Liver (tissue), 9 donors: ENCODE results near the gene ARHGAP8. TPM values are rescaled to one million over a fixed set of nuclear protein-coding genes. Genes with fewer than 3 reads are reported as not detected.

ENCODE experiments used
- DNase-seq: peaks from one replicate; pipeline ENCODE4 v3.0.0-alpha.2; 2017; ENCODE audit warnings: low spot score
- H3K27ac ChIP-seq, 2 donors: one replicate each; pipeline ENCODE4 v1.7.0; 2013; ENCODE audit warnings: inconsistent platforms in 2 of 2, low read length in 2 of 2, control low read depth in 1 of 2, low read depth in 1 of 2, mild to moderate bottlenecking in 1 of 2
- H3K27me3 ChIP-seq, 4 donors: one replicate each; pipeline versions ENCODE4 v1.6.1 to v1.7.0; 2013; ENCODE audit warnings: low read length in 3 of 4, inconsistent platforms in 1 of 4, mild to moderate bottlenecking in 1 of 4, moderate library complexity in 1 of 4; ENCODE audit not compliant: control insufficient read depth in 4 of 4, insufficient read depth in 4 of 4
- H3K36me3 ChIP-seq, 4 donors: one replicate each; pipeline versions ENCODE4 v1.6.1 to v1.7.0; 2013; ENCODE audit warnings: low read length in 3 of 4, mild to moderate bottlenecking in 3 of 4, low read depth in 1 of 4, moderate library complexity in 1 of 4; ENCODE audit not compliant: control insufficient read depth in 4 of 4, insufficient read depth in 3 of 4
- H3K4me1 ChIP-seq, 4 donors: one replicate each; pipeline versions ENCODE4 v1.6.1 to v1.7.0; 2013; ENCODE audit warnings: low read length in 3 of 4, mild to moderate bottlenecking in 3 of 4, moderate library complexity in 1 of 4; ENCODE audit not compliant: control insufficient read depth in 4 of 4, insufficient read depth in 4 of 4
- H3K4me3 ChIP-seq, 3 donors: one replicate each; pipeline versions ENCODE4 v1.6.1 to v1.7.0; 2013; ENCODE audit warnings: low read length in 3 of 3, control low read depth in 1 of 3, low read depth in 1 of 3, mild to moderate bottlenecking in 1 of 3
- H3K9ac ChIP-seq, 2 donors: one replicate each; pipeline ENCODE4 v1.7.0; 2013; ENCODE audit warnings: low read length in 2 of 2, mild to moderate bottlenecking in 2 of 2, moderate library complexity in 2 of 2, control low read depth in 1 of 2, low read depth in 1 of 2
- H3K9me3 ChIP-seq, 4 donors: one replicate each; pipeline versions ENCODE4 v1.6.1 to v1.7.0; 2013; ENCODE audit warnings: low read length in 3 of 4; ENCODE audit not compliant: control insufficient read depth in 4 of 4
- CTCF ChIP-seq: fragments of 150-350 bp; IDR thresholded peaks from 2 replicates; pipeline ENCODE4 v1.5.1; 2017; ENCODE audit warnings: improper control_type of control experiment, low read depth, low read length; ENCODE audit not compliant: missing input control
- HNF4G ChIP-seq: IDR thresholded peaks from 2 replicates; pipeline ENCODE4 v1.6.1; 2016; ENCODE audit warnings: antibody characterized with exemption
- JUND ChIP-seq, 2 donors: IDR thresholded peaks; 2 replicates each; pipeline ENCODE4 v1.6.1; 2016; ENCODE audit warnings: antibody characterized with exemption in 2 of 2
- MAX ChIP-seq: IDR thresholded peaks from 2 replicates; pipeline ENCODE4 v1.6.1; 2016; ENCODE audit warnings: antibody characterized with exemption
- NR2F2 ChIP-seq: IDR thresholded peaks from 2 replicates; pipeline ENCODE4 v1.6.1; 2016; ENCODE audit warnings: antibody characterized with exemption
- RAD21 ChIP-seq, 2 donors: IDR thresholded peaks; 2 replicates each; pipeline ENCODE4 v1.6.1; 2016; ENCODE audit warnings: antibody characterized with exemption in 2 of 2, mild to moderate bottlenecking in 2 of 2
- RXRA ChIP-seq, 2 donors: IDR thresholded peaks; 2 replicates each; pipeline ENCODE4 v1.6.1; 2017 to 2018; ENCODE audit warnings: antibody characterized with exemption in 2 of 2, mild to moderate bottlenecking in 1 of 2
- TAF1 ChIP-seq: conservative IDR thresholded peaks from 2 replicates; pipeline ENCODE4 v1.6.1; 2016; ENCODE audit warnings: antibody characterized with exemption, mild to moderate bottlenecking
- YY1 ChIP-seq: IDR thresholded peaks from 2 replicates; pipeline ENCODE4 v1.6.1; 2016; ENCODE audit warnings: antibody characterized with exemption, mild to moderate bottlenecking
- WGBS: extraction: QIAGEN DNeasy Blood & Tissue Kit; methylation state at CpG from one replicate; pipeline ENCODE4 v1.1.7; 2013; 5-methylcytosine and 5-hydroxymethylcytosine counted together
- polyA plus RNA-seq, 2 donors: library from polyadenylated mRNA; stranded (reverse) in 1 of 2; unstranded in 1 of 2; fragments of 200-250 nt in 1 of 2; fragments of >200 nt in 1 of 2; fragmentation: Nextera tagmentation in 1 of 2; extraction: Ambion mirVana in 1 of 2; gene quantifications; one replicate each; pipeline versions ENCODE4 v1.2.1 to v1.2.3, GENCODE V29; 2013 to 2015
- total RNA-seq, 2 donors: library from RNA; depleted of rRNA; stranded (reverse); fragments of >200 nt; gene quantifications; one replicate each; pipeline ENCODE4 v1.2.3, GENCODE V29; 2014
- TF ChIP-seq, protein P1 (sequence below): IDR thresholded peaks from 2 replicates; pipeline ENCODE4 v1.6.1; 2016; ENCODE audit warnings: antibody characterized with exemption
- TF ChIP-seq, protein P2 (sequence below): IDR thresholded peaks from 2 replicates; pipeline ENCODE4 v1.6.1; 2016; ENCODE audit warnings: antibody characterized with exemption
- donor health status: healthy.
- donor health status: healthy.
- donor health status: healthy.
- donor health status: healthy.
- donor health status: healthy.

Gene ARHGAP8
- total and polyA plus RNA-seq, 4 donors, result 0.58 to 1.8 (median 1.1) TPM

DNA sequence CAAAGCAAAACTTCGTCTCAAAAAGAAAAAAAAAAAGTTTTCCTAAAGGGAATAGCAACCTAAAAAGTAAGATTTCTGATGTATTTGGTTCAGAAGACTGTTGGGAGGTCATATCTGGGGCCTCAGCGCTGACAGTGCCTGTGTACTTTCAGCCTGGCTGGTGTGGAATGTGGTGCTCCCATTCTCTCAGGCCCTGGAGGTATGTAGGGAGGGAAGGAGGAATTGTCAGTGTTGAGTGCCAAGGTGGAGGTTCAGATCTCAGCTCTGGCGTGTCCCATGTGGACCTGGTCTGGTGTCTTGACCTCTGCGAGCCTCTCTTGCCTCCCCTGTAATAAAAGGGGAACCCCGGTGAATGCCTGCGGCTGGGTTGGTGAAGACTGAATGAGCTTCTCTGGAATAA, 28.0 kb upstream of the ARHGAP8 start:
- H3K9me3 ChIP-seq, result no peaks in the 10 kb centered on the region
- TF ChIP-seq MAX (no peak), RAD21 (IDR thresholded peaks at IDR 0.05) (no peak), NR2F2 (no peak), CTCF (no peak), YY1 (no peak), TAF1 (no peak), HNF4G (no peak)
- TF ChIP-seq, protein P1, sequence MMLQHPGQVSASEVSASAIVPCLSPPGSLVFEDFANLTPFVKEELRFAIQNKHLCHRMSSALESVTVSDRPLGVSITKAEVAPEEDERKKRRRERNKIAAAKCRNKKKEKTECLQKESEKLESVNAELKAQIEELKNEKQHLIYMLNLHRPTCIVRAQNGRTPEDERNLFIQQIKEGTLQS, result no peak
- TF ChIP-seq, protein P2, sequence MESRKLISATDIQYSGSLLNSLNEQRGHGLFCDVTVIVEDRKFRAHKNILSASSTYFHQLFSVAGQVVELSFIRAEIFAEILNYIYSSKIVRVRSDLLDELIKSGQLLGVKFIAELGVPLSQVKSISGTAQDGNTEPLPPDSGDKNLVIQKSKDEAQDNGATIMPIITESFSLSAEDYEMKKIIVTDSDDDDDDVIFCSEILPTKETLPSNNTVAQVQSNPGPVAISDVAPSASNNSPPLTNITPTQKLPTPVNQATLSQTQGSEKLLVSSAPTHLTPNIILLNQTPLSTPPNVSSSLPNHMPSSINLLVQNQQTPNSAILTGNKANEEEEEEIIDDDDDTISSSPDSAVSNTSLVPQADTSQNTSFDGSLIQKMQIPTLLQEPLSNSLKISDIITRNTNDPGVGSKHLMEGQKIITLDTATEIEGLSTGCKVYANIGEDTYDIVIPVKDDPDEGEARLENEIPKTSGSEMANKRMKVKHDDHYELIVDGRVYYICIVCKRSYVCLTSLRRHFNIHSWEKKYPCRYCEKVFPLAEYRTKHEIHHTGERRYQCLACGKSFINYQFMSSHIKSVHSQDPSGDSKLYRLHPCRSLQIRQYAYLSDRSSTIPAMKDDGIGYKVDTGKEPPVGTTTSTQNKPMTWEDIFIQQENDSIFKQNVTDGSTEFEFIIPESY, result no peak
- WGBS, result 94% methylated on average over 6 of the region's 6 CpGs
- H3K4me1 ChIP-seq, result peaks cover 0 to 14% (median 7%) of the 10 kb centered on the region in 4 donors
- no peaks in the 10 kb centered on the region for H3K27me3 ChIP-seq
- H3K27ac ChIP-seq, result no peak overlapping the region
- no peak overlapping the region for H3K4me3 ChIP-seq
- no peak for DNase-seq
- H3K9ac ChIP-seq, result no peak overlapping the region
- H3K36me3 ChIP-seq, result peaks cover 2 to 23% (median 7%) of the 10 kb centered on the region in 4 donors

DNA sequence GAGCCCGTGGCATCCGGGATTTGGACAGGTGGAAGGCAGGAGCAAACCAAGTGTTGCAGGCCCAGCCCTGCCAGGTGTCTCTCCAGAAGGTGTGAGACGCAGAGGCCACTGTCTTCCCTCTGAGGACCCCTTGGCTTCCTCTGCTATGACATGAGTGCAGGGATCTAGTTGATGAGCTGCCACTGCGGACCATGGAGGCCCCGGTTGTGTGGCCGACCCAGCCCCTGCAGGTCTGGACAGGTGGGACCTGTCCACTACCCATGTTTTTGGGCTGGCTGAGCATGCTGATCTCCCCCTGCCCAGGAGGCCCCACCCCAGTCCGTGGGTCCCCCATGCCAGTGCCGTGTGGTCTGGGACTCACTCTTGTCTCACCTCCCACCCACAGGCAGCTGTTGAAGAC, 27.5 kb upstream of the ARHGAP8 start:
- peaks cover 0 to 11% (median 4%) of the 10 kb centered on the region in 4 donors for H3K4me1 ChIP-seq
- H3K4me3 ChIP-seq, result no peak overlapping the region
- WGBS, result 96% methylated on average over 8 of the region's 8 CpGs
- H3K27ac ChIP-seq, result no peak overlapping the region
- DNase-seq, result no peak
- H3K9ac ChIP-seq, result no peak overlapping the region
- H3K27me3 ChIP-seq, result no peaks in the 10 kb centered on the region
- H3K36me3 ChIP-seq, result peaks cover 2 to 23% (median 7%) of the 10 kb centered on the region in 4 donors
- TF ChIP-seq RAD21 (IDR thresholded peaks at IDR 0.05) (no peak), JUND (IDR thresholded peaks at IDR 0.05) (no peak), RXRA (IDR thresholded peaks at IDR 0.05) (no peak)
- H3K9me3 ChIP-seq, result no peaks in the 10 kb centered on the region

- Histone ChIP-seq H3K4me3 (no peak overlapping the region), H3K36me3 (peaks cover 2 to 21% (median 9%) of the 10 kb centered on the region in 4 donors), H3K9me3 (no peaks in the 10 kb centered on the region), H3K27me3 (no peaks in the 10 kb centered on the region), H3K4me1 (peaks cover 0 to 11% (median 4%) of the 10 kb centered on the region in 4 donors), H3K27ac (no peak overlapping the region), H3K9ac (no peak overlapping the region)
- DNase-seq, result no peak
- 95% methylated on average over 11 of the region's 11 CpGs for WGBS
- TF ChIP-seq CTCF (no peak), NR2F2 (no peak)
Observed at GRCh38 chr22:44726439-44726838, 25.9 kb upstream of the ARHGAP8 start.
